OCI-LY1 (cell line): ENCODE results near the gene XYLT2.
"Not testable (repeated sequence)": the region's sequence is repeated elsewhere in the genome, so short reads cannot be mapped to it uniquely, and the experiment has no call there.

ENCODE experiments used
- H2AFZ ChIP-seq: fragments of 200-600 bp; sonication (generic), shearing (Covaris generic); 2 replicates; pipeline ENCODE4 v1.6.0; 2014; ENCODE audit warnings: antibody characterized with exemption, mild to moderate bottlenecking, low read length
- H3F3A ChIP-seq: fragments of 200-600 bp; sonication (generic), shearing (Covaris generic); 2 replicates; pipeline ENCODE4 v1.6.0; 2014; ENCODE audit warnings: mild to moderate bottlenecking, antibody characterized with exemption, low read length, moderate library complexity; ENCODE audit not compliant: insufficient read depth
- H3K27ac ChIP-seq: fragments of 200-600 bp; sonication (generic); 2 replicates; pipeline ENCODE4 v1.5.1; 2014; ENCODE audit warnings: low read length, mixed run types, mild to moderate bottlenecking, low read depth; ENCODE audit not compliant: poor library complexity, severe bottlenecking
- H3K27me3 ChIP-seq: fragments of 200-600 bp; sonication (generic); 2 replicates; pipeline ENCODE4 v1.6.0; 2014; ENCODE audit warnings: antibody characterized with exemption, mild to moderate bottlenecking, low read length, moderate library complexity; ENCODE audit not compliant: insufficient read depth
- H3K36me3 ChIP-seq: fragments of 200-600 bp; sonication (generic); 2 replicates; pipeline ENCODE4 v1.6.1; 2014; ENCODE audit warnings: mild to moderate bottlenecking, antibody characterized with exemption, low read length, moderate library complexity, mixed read lengths; ENCODE audit not compliant: insufficient read depth
- H3K4me1 ChIP-seq: fragments of 200-600 bp; sonication (generic); 2 replicates; pipeline ENCODE4 v1.5.1; 2014; ENCODE audit warnings: mild to moderate bottlenecking, low read length, moderate library complexity; ENCODE audit not compliant: insufficient read depth, severe bottlenecking
- H3K4me2 ChIP-seq: fragments of 200-600 bp; sonication (generic), shearing (Covaris generic); 2 replicates; pipeline ENCODE4 v1.6.1; 2014; ENCODE audit warnings: low read length
- H3K4me3 ChIP-seq: fragments of 200-600 bp; sonication (generic); 2 replicates; pipeline ENCODE4 v1.5.1; 2014; ENCODE audit warnings: low read length, low read depth, mild to moderate bottlenecking, mixed read lengths; ENCODE audit not compliant: poor library complexity, severe bottlenecking
- H3K79me2 ChIP-seq: fragments of 200-600 bp; shearing (Covaris generic); 2 replicates; pipeline ENCODE4 v1.6.1; 2016; ENCODE audit warnings: mixed run types, low read length, mixed read lengths; ENCODE audit not compliant: insufficient read depth
- H3K9ac ChIP-seq: fragments of 200-600 bp; sonication (generic), shearing (Covaris generic); 2 replicates; pipeline ENCODE4 v1.6.1; 2014; ENCODE audit warnings: mild to moderate bottlenecking, low read length, mixed read lengths
- H3K9me2 ChIP-seq: fragments of 200-600 bp; sonication (generic), shearing (Covaris generic); 2 replicates; pipeline ENCODE4 v1.6.1; 2014; ENCODE audit warnings: low read depth, mild to moderate bottlenecking, low read length, mixed read lengths
- H3K9me3 ChIP-seq: fragments of 200-600 bp; shearing (Covaris generic); 2 replicates; pipeline ENCODE4 v1.6.1; 2014; ENCODE audit warnings: low read length, mixed read lengths
- H4K20me1 ChIP-seq: fragments of 200-600 bp; sonication (generic), shearing (Covaris generic); 2 replicates; pipeline ENCODE4 v1.6.0; 2016; ENCODE audit warnings: mild to moderate bottlenecking, low read length; ENCODE audit not compliant: insufficient read depth
- EZH2 ChIP-seq: fragments of 200-600 bp; sonication (generic), shearing (Covaris generic); IDR thresholded peaks from 2 replicates; pipeline ENCODE4 v1.8.0; 2017; ENCODE audit warnings: borderline replicate concordance, mixed run types, mild to moderate bottlenecking, antibody characterized with exemption, low read length, moderate library complexity, mixed read lengths
- TF ChIP-seq, protein P1 (sequence below): fragments of 200-600 bp; sonication (generic), shearing (Covaris generic); IDR thresholded peaks from 2 replicates; pipeline ENCODE4 v1.5.1; 2017; ENCODE audit warnings: mild to moderate bottlenecking, antibody characterized with exemption, low read length, moderate library complexity, mixed read lengths

Gene XYLT2

GRCh38 chr17:50330151-50330775 lies 15.7 kb upstream of the XYLT2 start:
- H3K27ac ChIP-seq, result no peak overlapping the region
- H3K9ac ChIP-seq, result no peak overlapping the region
- TF ChIP-seq EZH2, result no peak
- TF ChIP-seq, protein P1, sequence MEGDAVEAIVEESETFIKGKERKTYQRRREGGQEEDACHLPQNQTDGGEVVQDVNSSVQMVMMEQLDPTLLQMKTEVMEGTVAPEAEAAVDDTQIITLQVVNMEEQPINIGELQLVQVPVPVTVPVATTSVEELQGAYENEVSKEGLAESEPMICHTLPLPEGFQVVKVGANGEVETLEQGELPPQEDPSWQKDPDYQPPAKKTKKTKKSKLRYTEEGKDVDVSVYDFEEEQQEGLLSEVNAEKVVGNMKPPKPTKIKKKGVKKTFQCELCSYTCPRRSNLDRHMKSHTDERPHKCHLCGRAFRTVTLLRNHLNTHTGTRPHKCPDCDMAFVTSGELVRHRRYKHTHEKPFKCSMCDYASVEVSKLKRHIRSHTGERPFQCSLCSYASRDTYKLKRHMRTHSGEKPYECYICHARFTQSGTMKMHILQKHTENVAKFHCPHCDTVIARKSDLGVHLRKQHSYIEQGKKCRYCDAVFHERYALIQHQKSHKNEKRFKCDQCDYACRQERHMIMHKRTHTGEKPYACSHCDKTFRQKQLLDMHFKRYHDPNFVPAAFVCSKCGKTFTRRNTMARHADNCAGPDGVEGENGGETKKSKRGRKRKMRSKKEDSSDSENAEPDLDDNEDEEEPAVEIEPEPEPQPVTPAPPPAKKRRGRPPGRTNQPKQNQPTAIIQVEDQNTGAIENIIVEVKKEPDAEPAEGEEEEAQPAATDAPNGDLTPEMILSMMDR, result no peak
- no peak overlapping the region for H3K4me2 ChIP-seq
- no peaks in the 10 kb centered on the region for H3F3A ChIP-seq
- H3K4me1 ChIP-seq, result no peaks in the 10 kb centered on the region
- H3K36me3 ChIP-seq, result no peaks in the 10 kb centered on the region
- no peaks in the 10 kb centered on the region for H3K9me3 ChIP-seq
- no peaks in the 10 kb centered on the region for H3K79me2 ChIP-seq
- H3K9me2 ChIP-seq, result no peaks in the 10 kb centered on the region
- peaks cover 6% of the 10 kb centered on the region; the same call in 1 of the 2 replicates for H3K27me3 ChIP-seq
- H4K20me1 ChIP-seq, result no peaks in the 10 kb centered on the region
- H2AFZ ChIP-seq, result no peak overlapping the region
- no peak overlapping the region for H3K4me3 ChIP-seq

DNA sequence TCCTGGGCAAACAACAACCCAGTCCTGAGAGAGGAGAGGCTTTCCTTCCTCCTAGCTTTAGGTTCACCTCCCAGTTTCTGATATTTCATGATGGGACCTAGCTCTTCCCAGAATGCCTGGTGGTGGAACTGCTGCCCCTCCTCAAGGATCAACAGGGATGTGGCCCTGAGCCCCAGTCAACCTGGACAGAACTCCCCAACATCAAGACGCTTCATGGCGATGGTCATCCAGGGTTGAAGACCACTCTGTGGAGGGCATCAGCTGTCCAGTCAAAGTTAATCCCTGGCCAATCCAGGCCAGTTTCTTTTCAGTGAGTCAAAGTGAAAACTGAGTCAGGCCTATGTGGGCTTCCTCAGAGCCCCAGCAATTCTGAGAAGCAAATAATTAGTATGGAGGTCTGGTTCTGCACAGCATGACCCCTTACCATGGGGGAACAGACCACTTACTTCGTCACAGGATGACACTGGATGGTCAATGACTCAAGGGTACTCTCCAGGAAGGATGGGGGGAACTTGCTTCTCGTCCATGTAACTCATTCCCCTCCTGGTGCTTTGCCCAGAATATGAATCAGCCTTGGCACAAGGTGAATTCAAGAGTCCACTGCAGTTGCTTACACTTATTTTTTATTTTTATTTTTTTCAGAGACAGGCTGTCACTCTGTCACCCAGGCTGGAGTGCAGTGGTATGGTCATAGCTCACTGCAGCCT lies 14.7 kb upstream of the XYLT2 start:
- peaks cover 6% of the 10 kb centered on the region; the same call in 1 of the 2 replicates for H3K27me3 ChIP-seq
- H2AFZ ChIP-seq, result no peak overlapping the region
- no peaks in the 10 kb centered on the region for H3F3A ChIP-seq
- H3K27ac ChIP-seq, result no peak overlapping the region
- no peaks in the 10 kb centered on the region for H3K9me3 ChIP-seq
- H4K20me1 ChIP-seq, result no peaks in the 10 kb centered on the region
- no peak overlapping the region for H3K9ac ChIP-seq
- no peak for TF ChIP-seq EZH2
- TF ChIP-seq, protein P1, result no peak
- no peaks in the 10 kb centered on the region for H3K9me2 ChIP-seq
- no peak overlapping the region for H3K4me3 ChIP-seq
- no peaks in the 10 kb centered on the region for H3K4me1 ChIP-seq
- H3K79me2 ChIP-seq, result no peaks in the 10 kb centered on the region
- no peaks in the 10 kb centered on the region for H3K36me3 ChIP-seq
- no peak overlapping the region for H3K4me2 ChIP-seq

DNA sequence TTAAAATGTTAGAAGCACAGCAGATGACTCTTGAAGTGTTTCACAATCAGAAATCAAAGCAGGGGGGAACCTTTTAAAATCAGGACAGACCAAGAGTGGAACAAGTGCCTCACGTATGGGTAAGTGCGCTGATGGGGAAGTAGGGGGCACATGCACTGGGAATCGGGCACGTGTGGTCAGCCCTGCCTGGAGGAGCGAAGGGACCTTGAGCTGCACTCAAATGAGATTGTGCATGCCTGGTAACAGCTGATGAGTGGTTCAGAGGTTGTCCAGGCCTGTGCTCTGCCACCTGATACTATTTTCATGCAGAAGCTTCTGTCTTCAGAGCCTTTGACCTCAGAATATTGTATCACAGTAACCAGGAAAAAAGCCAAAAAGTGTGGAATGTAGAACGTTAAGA lies 13.7 kb upstream of the XYLT2 start:
- Histone ChIP-seq H3K4me1 (no peaks in the 10 kb centered on the region), H3K27ac (no peak overlapping the region), H3K9me3 (no peaks in the 10 kb centered on the region), H3K9ac (no peak overlapping the region), H3K36me3 (no peaks in the 10 kb centered on the region), H2AFZ (no peak overlapping the region), H3F3A (no peaks in the 10 kb centered on the region), H3K9me2 (no peaks in the 10 kb centered on the region), H4K20me1 (no peaks in the 10 kb centered on the region), H3K4me3 (no peak overlapping the region), H3K79me2 (no peaks in the 10 kb centered on the region), H3K27me3 (peaks cover 6% of the 10 kb centered on the region; the same call in 1 of the 2 replicates), H3K4me2 (no peak overlapping the region)
- TF ChIP-seq EZH2, result no peak
- TF ChIP-seq, protein P1, result no peak

GRCh38 chr17:50333291-50334057 lies 12.5 kb upstream of the XYLT2 start:
- not testable (repeated sequence) for H3F3A ChIP-seq, H3K4me2 ChIP-seq, H3K27me3 ChIP-seq, H2AFZ ChIP-seq, H3K27ac ChIP-seq, H3K36me3 ChIP-seq, H4K20me1 ChIP-seq, H3K9ac ChIP-seq, H3K4me1 ChIP-seq, H3K9me2 ChIP-seq, H3K79me2 ChIP-seq, H3K4me3 ChIP-seq, H3K9me3 ChIP-seq
